Stomach (tissue), 9 donors: Measurements from ENCODE around the gene PBX2. TPM values are rescaled to one million over a fixed set of nuclear protein-coding genes. Genes with fewer than 3 reads are reported as not detected.

ENCODE experiments used
- DNase-seq, 2 donors: peaks; one replicate each; pipeline versions ENCODE4 v3.0.0 to v3.0.0-alpha.2; 2013 to 2019
- H3K27ac ChIP-seq, 5 donors: fragments of 200-600 bp in 4 of 5; sonication (generic) in 4 of 5; one replicate each; pipeline ENCODE4 v1.5.1; 2013 to 2019; ENCODE audit warnings: mild to moderate bottlenecking in 1 of 5, moderate library complexity in 1 of 5
- H3K27me3 ChIP-seq, 3 donors: fragments of 200-600 bp; sonication (generic); one replicate each; pipeline ENCODE4 v1.5.1; 2017 to 2019; ENCODE audit warnings: mixed run types in 1 of 3
- H3K36me3 ChIP-seq, 4 donors: fragments of 200-600 bp; sonication (generic); 1 replicate in 3 of 4; 2 replicates in 1 of 4; pipeline ENCODE4 v1.5.1; 2016 to 2019
- H3K4me1 ChIP-seq, 4 donors: fragments of 200-600 bp; sonication (generic); one replicate each; pipeline ENCODE4 v1.5.1; 2016 to 2019
- H3K4me3 ChIP-seq, 4 donors: fragments of 200-600 bp; sonication (generic) in 3 of 4; one replicate each; pipeline ENCODE4 v1.5.1; 2016 to 2019; ENCODE audit warnings: mild to moderate bottlenecking in 1 of 4
- H3K9me3 ChIP-seq, 4 donors: fragments of 200-600 bp; sonication (generic); one replicate each; pipeline ENCODE4 v1.5.1; 2016 to 2019
- EP300 ChIP-seq: sonication (generic); formaldehyde crosslinking; IDR thresholded peaks from one replicate; pipeline ENCODE4 v1.6.1; 2017; ENCODE audit warnings: antibody characterized with exemption
- POLR2A ChIP-seq, 4 donors: fragments of 450-650 bp; IDR thresholded peaks; one replicate each; pipeline ENCODE4 v1.6.1; 2016; ENCODE audit warnings: antibody characterized with exemption in 4 of 4, control low read depth in 2 of 4, mild to moderate bottlenecking in 1 of 4, moderate library complexity in 1 of 4
- POLR2AphosphoS5 ChIP-seq, 3 donors: sonication (generic); formaldehyde crosslinking; IDR thresholded peaks; one replicate each; pipeline ENCODE4 v1.6.1; 2016; ENCODE audit warnings: antibody characterized with exemption in 3 of 3
- WGBS, 5 donors: extraction: QIAGEN DNeasy Blood & Tissue Kit in 3 of 5; methylation state at CpG; one replicate each; pipeline versions ENCODE4 v1.1.5 to v1.1.7; 2013 to 2018; 5-methylcytosine and 5-hydroxymethylcytosine counted together
- intact Hi-C: fragments of 100-400 bp; cut with DNase I; formaldehyde crosslinking; loops from one replicate; pipeline ENCODE4 v1.15.1; 2023; ENCODE audit warnings: low total_unique reads
- polyA plus RNA-seq, 3 donors: library from polyadenylated mRNA; stranded (reverse); fragments of 200-250 nt; gene quantifications; one replicate each; pipeline ENCODE4 v1.2.3, GENCODE V29; 2013
- total RNA-seq, 5 donors: library from RNA; depleted of rRNA; stranded (reverse); fragments of >200 nt; gene quantifications; one replicate each; pipeline versions ENCODE4 v1.1.0 to v1.2.3, GENCODE V29; 2014 to 2016
- TF ChIP-seq, protein P1 (sequence below), 7 experiments: fragments of 450-650 bp in 4 of 7; fragments of 200-600 bp in 3 of 7; sonication (generic) in 3 of 7; IDR thresholded peaks; one replicate each; pipeline ENCODE4 v1.5.1; 2016 to 2019; ENCODE audit warnings: antibody characterized with exemption in 7 of 7, control low read depth in 2 of 7, mild to moderate bottlenecking in 1 of 7
- donor health status: healthy with polysubstance abuse.
- donor health status: Bipolar disorder and iron deficiency.
- donor health status: healthy.

Gene PBX2
- total and polyA plus RNA-seq, 8 donors: 23.5 to 50.3 (median 35.1) TPM

GRCh38 chr6:32171234-32171633, 18.8 kb downstream of the PBX2 start:
- no peak for DNase-seq
- Histone ChIP-seq H3K4me1 (peaks cover 49 to 79% (median 62%) of the 10 kb centered on the region in 4 donors), H3K4me3 (no peak overlapping the region), H3K36me3 (peaks cover 42 to 52% (median 50%) of the 10 kb centered on the region in 4 donors), H3K27me3 (no peaks in the 10 kb centered on the region), H3K9me3 (no peaks in the 10 kb centered on the region), H3K27ac (no peak overlapping the region)
- WGBS, 5 donors: 96 to 98% (median 97%) methylated on average over 6 of the region's 6 CpGs
- intact Hi-C loops: no loop called here
- TF ChIP-seq POLR2A (IDR thresholded peaks at IDR 0.05) (no peak), POLR2AphosphoS5 (IDR thresholded peaks at IDR 0.05) (no peak), EP300 (no peak)
- TF ChIP-seq, protein P1, sequence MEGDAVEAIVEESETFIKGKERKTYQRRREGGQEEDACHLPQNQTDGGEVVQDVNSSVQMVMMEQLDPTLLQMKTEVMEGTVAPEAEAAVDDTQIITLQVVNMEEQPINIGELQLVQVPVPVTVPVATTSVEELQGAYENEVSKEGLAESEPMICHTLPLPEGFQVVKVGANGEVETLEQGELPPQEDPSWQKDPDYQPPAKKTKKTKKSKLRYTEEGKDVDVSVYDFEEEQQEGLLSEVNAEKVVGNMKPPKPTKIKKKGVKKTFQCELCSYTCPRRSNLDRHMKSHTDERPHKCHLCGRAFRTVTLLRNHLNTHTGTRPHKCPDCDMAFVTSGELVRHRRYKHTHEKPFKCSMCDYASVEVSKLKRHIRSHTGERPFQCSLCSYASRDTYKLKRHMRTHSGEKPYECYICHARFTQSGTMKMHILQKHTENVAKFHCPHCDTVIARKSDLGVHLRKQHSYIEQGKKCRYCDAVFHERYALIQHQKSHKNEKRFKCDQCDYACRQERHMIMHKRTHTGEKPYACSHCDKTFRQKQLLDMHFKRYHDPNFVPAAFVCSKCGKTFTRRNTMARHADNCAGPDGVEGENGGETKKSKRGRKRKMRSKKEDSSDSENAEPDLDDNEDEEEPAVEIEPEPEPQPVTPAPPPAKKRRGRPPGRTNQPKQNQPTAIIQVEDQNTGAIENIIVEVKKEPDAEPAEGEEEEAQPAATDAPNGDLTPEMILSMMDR (IDR thresholded peaks at IDR 0.05): no peak

DNA sequence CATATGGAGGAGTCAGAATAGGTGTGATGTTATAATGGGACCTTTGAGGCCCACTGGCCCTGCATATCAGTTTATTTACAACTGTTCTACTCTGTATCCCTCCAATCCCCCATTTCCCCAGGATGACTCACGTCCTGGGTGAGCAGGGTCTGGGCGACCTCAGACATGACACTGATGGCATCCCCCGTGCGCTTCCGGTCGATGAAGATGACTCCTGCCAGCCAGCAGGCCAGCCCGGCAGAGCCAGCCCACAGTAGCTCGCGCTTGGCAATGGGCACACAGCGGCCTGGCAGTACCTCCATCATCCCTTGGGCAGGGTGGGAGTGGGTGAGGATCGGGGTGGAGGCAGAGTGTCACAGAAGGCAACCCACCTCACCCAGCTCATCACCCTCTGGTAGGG, 19.7 kb downstream of the PBX2 start:
- 89 to 97% (median 94%) methylated on average over 11 of the region's 11 CpGs for WGBS, 5 donors
- no peak for DNase-seq
- Histone ChIP-seq H3K27me3 (no peaks in the 10 kb centered on the region), H3K9me3 (no peaks in the 10 kb centered on the region), H3K4me1 (peaks cover 46 to 72% (median 56%) of the 10 kb centered on the region in 4 donors), H3K4me3 (no peak overlapping the region), H3K36me3 (peaks cover 42 to 61% (median 58%) of the 10 kb centered on the region in 4 donors), H3K27ac (peak overlapping the region in 2 of 5 donors; percentile 74 to 75)
- TF ChIP-seq, protein P1 (IDR thresholded peaks at IDR 0.05): no peak
- TF ChIP-seq POLR2AphosphoS5 (IDR thresholded peaks at IDR 0.05) (no peak), POLR2A (IDR thresholded peaks at IDR 0.05) (no peak), EP300 (no peak)
- intact Hi-C loops: no loop called here

GRCh38 chr6:32168807-32169591, 21.0 kb downstream of the PBX2 start:
- Histone ChIP-seq H3K27me3 (no peaks in the 10 kb centered on the region), H3K36me3 (peaks cover 42 to 69% (median 67%) of the 10 kb centered on the region in 4 donors), H3K4me1 (peaks cover 37 to 59% (median 43%) of the 10 kb centered on the region in 4 donors), H3K9me3 (no peaks in the 10 kb centered on the region), H3K4me3 (no peak overlapping the region), H3K27ac (peak overlapping the region; percentile 39 to 75 (median 69))
- intact Hi-C loops: no loop called here
- no peak for DNase-seq
- TF ChIP-seq EP300 (no peak), POLR2AphosphoS5 (IDR thresholded peaks at IDR 0.05) (no peak), POLR2A (IDR thresholded peaks at IDR 0.05) (no peak)
- TF ChIP-seq, protein P1 (IDR thresholded peaks at IDR 0.05): no peak
- 59 to 69% (median 65%) methylated on average over 10 to 11 of the region's 11 CpGs for WGBS, 5 donors

DNA sequence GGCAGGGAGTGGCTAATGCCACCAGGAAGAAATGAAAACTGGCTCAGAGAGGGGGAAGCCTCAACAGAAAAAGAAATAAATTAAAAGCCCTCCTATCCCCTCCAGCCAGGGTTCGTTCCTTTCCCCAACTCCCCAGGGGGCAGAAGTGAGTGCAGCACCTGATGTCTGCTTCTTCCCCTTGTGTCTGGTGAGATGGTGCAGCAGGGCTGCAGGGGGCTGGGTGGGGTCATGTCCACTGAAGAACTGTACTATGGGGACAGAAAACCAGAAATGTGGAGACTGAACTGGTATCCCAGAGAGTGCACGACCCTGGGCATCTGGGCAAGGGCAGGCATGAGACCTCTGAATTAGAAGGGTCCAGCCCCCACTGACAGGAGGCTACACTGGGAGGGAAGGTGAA, 21.7 kb downstream of the PBX2 start:
- TF ChIP-seq, protein P1 (IDR thresholded peaks at IDR 0.05): no peak
- TF ChIP-seq POLR2A (IDR thresholded peaks at IDR 0.05) (no peak), EP300 (no peak)
- H3K9me3 ChIP-seq: no peaks in the 10 kb centered on the region
- 37 to 63% (median 55%) methylated on average over 2 of the region's 2 CpGs for WGBS, 5 donors
- no peak overlapping the region for H3K4me3 ChIP-seq
- DNase-seq: no peak
- peak overlapping the region; percentile 39 to 75 (median 69) for H3K27ac ChIP-seq
- H3K27me3 ChIP-seq: no peaks in the 10 kb centered on the region
- peaks cover 34 to 54% (median 40%) of the 10 kb centered on the region in 4 donors for H3K4me1 ChIP-seq
- intact Hi-C loops: no loop called here
- peaks cover 42 to 73% (median 71%) of the 10 kb centered on the region in 4 donors for H3K36me3 ChIP-seq
